HG02588 (cell line): ENCODE measurements around the gene POPDC3.
A peak's percentile ranks its signal among the peaks of the same experiment; 100 is the strongest.

ENCODE experiments used
- ATAC-seq: cut with Tn5 transposase; IDR thresholded peaks from one replicate; pipeline ENCODE4 v1.9.1; 2021; ENCODE audit warnings: mild to moderate bottlenecking, moderate library complexity; ENCODE audit not compliant: unreplicated experiment

The POPDC3 gene

GRCh38 chr6:105153676-105154075, 26.1 kb downstream of the POPDC3 start:
- ATAC-seq: peak; percentile 53

- no peak for ATAC-seq
These were observed 26.9 kb downstream of the POPDC3 start for GRCh38 chr6:105152880-105153279.

DNA sequence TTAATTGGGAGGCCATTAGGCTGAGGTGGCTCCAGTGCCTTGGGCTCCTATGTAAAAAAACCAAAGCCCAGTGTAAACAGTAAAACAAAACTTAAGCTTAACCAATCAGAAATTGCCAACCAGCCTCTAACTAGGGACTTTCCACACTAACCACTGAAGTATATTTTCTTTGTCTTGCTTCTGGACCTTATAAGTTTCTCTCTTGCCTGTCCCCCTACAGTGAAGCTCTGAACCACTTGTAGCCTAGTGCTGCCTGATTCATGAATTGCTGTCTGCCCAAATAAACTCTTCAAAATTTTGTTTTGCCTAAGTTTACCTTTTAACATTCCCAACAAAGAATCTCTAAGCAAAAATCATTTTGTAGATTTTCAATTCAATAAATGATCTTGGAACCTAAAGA, 28.2 kb downstream of the POPDC3 start:
- no peak for ATAC-seq

DNA sequence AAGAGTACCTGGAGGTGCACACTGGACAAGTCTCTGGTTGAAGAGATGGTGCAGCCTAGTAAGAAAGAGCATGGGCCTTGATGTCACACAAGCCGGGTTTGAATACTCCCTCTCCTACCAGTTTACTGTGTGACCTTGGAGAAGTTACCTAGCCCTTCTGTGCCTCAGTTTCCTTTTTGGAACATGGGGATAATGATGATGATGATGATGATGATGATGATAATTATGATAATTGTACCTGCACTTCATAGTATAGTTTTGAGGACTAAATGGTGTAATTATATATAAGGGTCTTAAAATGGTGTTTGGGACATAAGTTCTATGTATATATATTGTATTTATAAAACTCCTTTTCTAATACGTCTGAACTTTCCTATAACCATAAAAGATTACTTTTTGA, 41.7 kb downstream of the POPDC3 start:
- ATAC-seq: no peak

DNA sequence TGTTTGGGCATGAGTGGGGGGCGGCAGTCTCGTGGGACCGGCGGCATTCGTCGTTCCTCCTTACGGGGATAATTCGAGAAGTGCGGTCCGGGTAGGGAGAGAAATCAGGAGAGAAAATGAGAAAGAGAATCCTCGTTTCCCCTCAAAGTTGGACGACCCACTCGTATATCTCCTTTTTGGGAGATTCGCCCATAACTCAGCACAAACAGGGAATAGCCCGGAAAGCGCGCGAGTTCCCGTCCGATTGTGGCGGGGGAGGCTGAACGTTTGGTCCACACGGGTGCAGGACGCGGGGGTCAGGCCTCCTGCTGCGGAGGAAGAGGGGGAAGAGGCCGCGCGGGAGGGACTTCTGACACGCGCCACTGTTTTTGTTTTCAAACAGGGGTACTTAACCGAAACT, 42.4 kb downstream of the POPDC3 start:
- ATAC-seq: no peak

DNA sequence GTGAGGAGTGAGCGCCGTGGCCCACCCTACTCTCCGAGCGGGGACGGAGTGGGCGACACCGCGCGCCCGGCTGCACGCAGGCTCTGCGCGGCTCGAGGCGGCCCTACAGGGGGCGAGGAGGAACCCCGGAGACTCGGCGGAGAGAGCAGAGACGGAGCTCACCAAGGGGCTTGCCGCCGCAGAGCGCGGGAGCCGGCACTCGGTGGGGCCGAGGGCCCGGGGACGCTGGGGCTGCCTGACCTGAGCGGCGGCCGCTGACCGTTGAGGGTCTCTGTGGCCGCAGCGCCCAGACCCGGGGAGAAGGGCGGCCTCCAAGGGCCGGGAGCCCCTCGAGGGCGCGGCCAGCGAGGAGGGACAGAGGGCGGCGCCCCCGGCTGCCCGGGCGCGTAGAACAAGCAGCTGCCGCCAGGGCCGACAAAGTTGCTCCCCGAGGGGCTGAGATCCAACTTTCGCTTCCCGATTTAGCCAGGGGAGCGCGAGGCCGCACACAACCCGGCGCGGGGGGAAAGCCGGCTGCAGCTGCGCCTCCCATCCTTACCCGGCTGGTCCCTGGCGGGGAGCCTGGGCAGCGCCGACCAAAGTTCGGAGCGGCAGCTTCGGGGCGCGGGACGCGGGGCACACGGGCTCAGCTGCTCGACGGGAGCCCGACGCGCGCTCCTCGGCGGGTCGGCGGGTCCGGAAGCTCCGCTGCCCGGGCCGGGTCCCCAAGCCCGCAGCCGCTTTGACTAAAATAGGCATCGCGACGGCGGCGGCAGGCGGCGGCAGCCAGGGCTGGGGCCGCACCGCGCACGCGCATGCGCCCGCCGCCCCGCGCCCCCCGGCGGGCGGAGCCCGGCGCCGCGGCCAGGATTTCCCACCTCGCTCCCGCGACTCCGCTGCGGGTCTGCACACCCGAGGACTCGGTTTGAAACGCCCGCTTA, 43.1 kb downstream of the POPDC3 start:
- ATAC-seq: peak; percentile 58

GRCh38 chr6:105135907-105136430, 43.8 kb downstream of the POPDC3 start:
- ATAC-seq: no peak

DNA sequence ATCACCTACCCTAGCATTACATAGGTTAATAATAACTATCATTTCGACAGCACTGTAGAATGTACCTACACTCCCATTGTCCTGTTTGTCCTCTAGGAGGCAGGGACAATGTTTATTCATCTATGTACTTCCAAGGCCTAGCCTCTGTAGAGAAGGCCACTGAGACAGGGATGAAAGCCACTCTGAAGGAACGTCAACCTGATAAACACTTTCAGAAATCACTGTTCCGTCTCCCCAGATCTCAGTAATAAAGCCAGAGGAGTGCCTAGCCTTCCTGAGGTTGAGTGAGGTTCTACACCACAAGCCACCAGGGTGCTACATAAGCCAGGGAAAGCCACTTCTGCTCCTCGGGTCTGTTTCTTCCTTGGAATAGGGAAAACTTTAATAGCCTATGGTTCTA, 44.8 kb downstream of the POPDC3 start:
- ATAC-seq: no peak

GRCh38 chr6:105122717-105123116, 57.1 kb downstream of the POPDC3 start:
- no peak for ATAC-seq

- ATAC-seq: no peak
These were observed 57.8 kb downstream of the POPDC3 start for GRCh38 chr6:105121981-105122380.

GRCh38 chr6:105120570-105120969, 59.2 kb downstream of the POPDC3 start:
- ATAC-seq: no peak

DNA sequence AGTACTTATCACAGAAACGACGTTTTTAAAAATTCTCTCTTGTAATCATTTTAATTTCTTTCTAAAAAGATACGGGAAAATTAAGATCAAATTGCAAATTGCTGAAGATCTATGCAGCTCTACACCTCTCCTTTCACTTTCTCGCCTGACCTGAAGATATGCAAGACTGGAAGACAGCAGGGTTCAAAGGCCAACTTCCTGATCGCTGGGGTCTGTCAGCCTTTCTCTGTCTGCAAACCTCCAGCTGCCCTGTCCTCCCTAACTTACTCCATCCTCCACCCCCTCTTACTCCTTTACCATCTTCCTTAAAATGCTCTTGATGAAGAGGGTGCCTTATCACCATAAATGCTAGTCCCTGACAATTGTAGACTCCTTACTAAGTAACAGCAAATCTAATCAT, 63.7 kb downstream of the POPDC3 start:
- ATAC-seq: no peak

DNA sequence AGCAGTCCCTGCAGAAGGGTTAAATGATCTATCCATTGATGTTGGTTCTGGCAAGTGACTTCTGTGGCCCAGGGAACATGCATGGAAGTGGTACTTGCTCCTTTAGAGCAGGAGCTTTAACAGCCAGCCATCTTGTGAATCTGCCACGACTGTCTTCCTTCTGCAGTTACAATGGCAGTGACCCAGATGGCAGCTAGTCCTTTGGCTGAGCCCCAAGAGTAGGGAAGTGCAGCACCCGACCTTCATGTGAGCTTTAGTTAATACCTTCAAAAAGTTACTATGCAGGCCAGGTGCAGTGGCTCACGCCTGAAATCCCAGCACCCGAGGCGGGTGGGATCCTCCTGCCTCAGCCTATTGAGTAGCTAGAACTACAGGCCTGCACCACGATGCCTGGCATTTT, 66.4 kb downstream of the POPDC3 start:
- no peak for ATAC-seq

DNA sequence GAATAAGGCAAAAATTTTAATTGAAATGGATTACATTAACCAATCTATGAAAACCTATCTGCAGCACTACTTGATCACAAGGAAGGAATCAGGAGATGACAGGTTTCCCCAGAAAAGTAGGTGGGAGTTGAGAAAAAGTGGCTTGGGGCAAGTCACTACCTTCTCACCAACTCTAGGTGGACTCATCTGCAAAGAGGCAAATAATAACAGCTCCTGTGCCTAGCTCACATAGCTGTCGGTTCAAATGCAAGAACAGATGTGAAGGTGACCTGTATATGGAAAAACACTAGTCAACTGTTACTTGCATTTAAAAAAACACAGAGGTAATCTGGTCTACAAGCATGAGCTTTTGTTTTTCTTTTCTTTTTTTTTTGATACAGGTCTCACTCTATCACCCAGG, 67.2 kb downstream of the POPDC3 start:
- no peak for ATAC-seq

GRCh38 chr6:105111871-105112270, 67.9 kb downstream of the POPDC3 start:
- no peak for ATAC-seq

GRCh38 chr6:105111105-105111504, 68.7 kb downstream of the POPDC3 start:
- ATAC-seq: no peak

GRCh38 chr6:105109955-105110895, 69.6 kb downstream of the POPDC3 start:
- ATAC-seq: no peak

GRCh38 chr6:105108631-105109262, 71.1 kb downstream of the POPDC3 start:
- no peak for ATAC-seq
